CD8-positive, alpha-beta memory T cell (primary cell): ENCODE results near the gene UBE2S. TPM values are rescaled to one million over a fixed set of nuclear protein-coding genes. Genes with fewer than 3 reads are reported as not detected.

Source experiments
- CTCF ChIA-PET: fragments of 350-600 bp; sonication (Branson Sonifier 250); formaldehyde crosslinking; loops from one replicate; lab custom pipeline; 2021; ENCODE audit warnings: antibody characterized with exemption; lab: Charles Lee
- POLR2A ChIA-PET: fragments of 350-600 bp; sonication (Branson Sonifier 250); formaldehyde crosslinking; loops from one replicate; lab custom pipeline; 2021; ENCODE audit warnings: antibody characterized with exemption; lab: Charles Lee
- DNase-seq, 5 donors: peaks; one replicate each; pipeline versions ENCODE4 v3.0.0 to v3.0.0-alpha.2; 2020 to 2022; ENCODE audit warnings: mixed read lengths in 1 of 5
- H3K27ac ChIP-seq: one replicate; pipeline ENCODE4 v1.7.0; 2013; ENCODE audit warnings: low read depth, mild to moderate bottlenecking, low read length, moderate library complexity
- H3K27me3 ChIP-seq: 2 replicates; pipeline ENCODE4 v1.7.0; 2013; ENCODE audit warnings: low read length, mild to moderate bottlenecking; ENCODE audit not compliant: insufficient read depth, poor library complexity, severe bottlenecking
- H3K36me3 ChIP-seq: 2 replicates; pipeline ENCODE4 v1.7.0; 2013; ENCODE audit warnings: mild to moderate bottlenecking, low read length, moderate library complexity; ENCODE audit not compliant: insufficient read depth
- H3K4me1 ChIP-seq: 2 replicates; pipeline ENCODE4 v1.7.0; 2013; ENCODE audit warnings: mild to moderate bottlenecking, low read length, moderate library complexity; ENCODE audit not compliant: insufficient read depth
- H3K4me3 ChIP-seq: 2 replicates; pipeline ENCODE4 v1.7.0; 2013; ENCODE audit warnings: mild to moderate bottlenecking, low read length
- H3K9me3 ChIP-seq: 2 replicates; pipeline ENCODE4 v1.7.0; 2013; ENCODE audit warnings: mild to moderate bottlenecking, low read length
- H3K27ac Mint-ChIP-seq, 8 donors: one replicate each; pipeline ENCODE4 v1.8.0; 2020 to 2021; ENCODE audit warnings: mixed read lengths in 8 of 8, mild to moderate bottlenecking in 6 of 8, inconsistent platforms in 3 of 8, moderate library complexity in 3 of 8
- H3K27me3 Mint-ChIP-seq, 2 donors: one replicate each; pipeline ENCODE4 v1.8.0; 2020 to 2021; ENCODE audit warnings: mixed read lengths in 2 of 2, mild to moderate bottlenecking in 1 of 2, moderate library complexity in 1 of 2
- H3K36me3 Mint-ChIP-seq, 3 donors: one replicate each; pipeline ENCODE4 v1.8.0; 2020 to 2021; ENCODE audit warnings: mixed read lengths in 3 of 3, inconsistent platforms in 1 of 3, mild to moderate bottlenecking in 1 of 3
- H3K4me1 Mint-ChIP-seq, 3 donors: one replicate each; pipeline ENCODE4 v1.8.0; 2020 to 2021; ENCODE audit warnings: mixed read lengths in 3 of 3, inconsistent platforms in 1 of 3, mild to moderate bottlenecking in 1 of 3
- H3K4me3 Mint-ChIP-seq, 7 donors: one replicate each; pipeline ENCODE4 v1.8.0; 2020 to 2021; ENCODE audit warnings: mixed read lengths in 7 of 7, mild to moderate bottlenecking in 6 of 7, moderate library complexity in 4 of 7, inconsistent platforms in 2 of 7
- H3K9me3 Mint-ChIP-seq, 5 donors: one replicate each; pipeline ENCODE4 v1.8.0; 2020 to 2022; ENCODE audit warnings: mixed read lengths in 5 of 5, mild to moderate bottlenecking in 3 of 5, moderate library complexity in 2 of 5, inconsistent platforms in 1 of 5
- polyA plus RNA-seq: library from polyadenylated mRNA; unstranded; fragments of 300-500 nt; fragmentation: Illumina TruSeq; gene quantifications from one replicate; pipeline ENCODE4 v1.2.3, GENCODE V29; 2021
- total RNA-seq, 2 experiments: library from RNA; stranded (reverse); gene quantifications; one replicate each; pipeline ENCODE4 v1.2.3, GENCODE V29; 2021

Gene UBE2S
- total and polyA plus RNA-seq, 3 experiments from 2014 or later, result 42.5 to 291 (median 263) TPM

GRCh38 chr19:55360902-55361301 lies 46.7 kb downstream of the UBE2S start:
- Mint-ChIP-seq H3K4me3 (no peak overlapping the region), H3K9me3 (no peaks in the 10 kb centered on the region), H3K27me3 (peaks cover 0 to 12% of the 10 kb centered on the region in 2 donors), H3K4me1 (no peaks in the 10 kb centered on the region), H3K27ac (no peak overlapping the region), H3K36me3 (no peaks in the 10 kb centered on the region)
- Histone ChIP-seq H3K36me3 (no peaks in the 10 kb centered on the region), H3K27ac (no peak overlapping the region), H3K27me3 (no peaks in the 10 kb centered on the region), H3K9me3 (no peaks in the 10 kb centered on the region), H3K4me1 (no peaks in the 10 kb centered on the region), H3K4me3 (no peak overlapping the region)
- POLR2A ChIA-PET, result no interaction called here
- CTCF ChIA-PET, result no interaction called here
- DNase-seq, result no peak

- no peak overlapping the region for H3K4me3 Mint-ChIP-seq
- ChIA-PET CTCF (no interaction called here), POLR2A (interaction anchor here (0.7 kb wide), 1 partner anchor 54 kb away, joined by 3 read pairs; no protein-coding TSS in a partner anchor)
- H3K36me3 Mint-ChIP-seq, result no peaks in the 10 kb centered on the region
- peaks cover 0 to 12% of the 10 kb centered on the region in 2 donors for H3K27me3 Mint-ChIP-seq
- H3K27ac Mint-ChIP-seq, result peak overlapping the region in 1 of 8 donors; percentile 65
- Histone ChIP-seq H3K4me1 (no peaks in the 10 kb centered on the region), H3K9me3 (no peaks in the 10 kb centered on the region), H3K27me3 (no peaks in the 10 kb centered on the region), H3K4me3 (no peak overlapping the region), H3K27ac (no peak overlapping the region), H3K36me3 (no peaks in the 10 kb centered on the region)
- no peak for DNase-seq
- H3K9me3 Mint-ChIP-seq, result no peaks in the 10 kb centered on the region
- H3K4me1 Mint-ChIP-seq, result peaks cover 0 to 5% (median 0%) of the 10 kb centered on the region in 3 donors
These were observed 48.4 kb downstream of the UBE2S start for GRCh38 chr19:55358943-55359908.

- Histone ChIP-seq H3K4me1 (peaks cover 6% of the 10 kb centered on the region), H3K36me3 (no peaks in the 10 kb centered on the region), H3K4me3 (no peak overlapping the region), H3K27me3 (peaks cover under 1% of the 10 kb centered on the region), H3K9me3 (no peaks in the 10 kb centered on the region), H3K27ac (no peak overlapping the region)
- H3K27ac Mint-ChIP-seq, result no peak overlapping the region
- H3K4me1 Mint-ChIP-seq, result peaks cover 3 to 12% (median 6%) of the 10 kb centered on the region in 3 donors
- peaks cover 2 to 13% of the 10 kb centered on the region in 2 donors for H3K27me3 Mint-ChIP-seq
- no peak for DNase-seq
- no peaks in the 10 kb centered on the region for H3K36me3 Mint-ChIP-seq
- POLR2A ChIA-PET, result no interaction called here
- no peaks in the 10 kb centered on the region for H3K9me3 Mint-ChIP-seq
- CTCF ChIA-PET, result no interaction called here
- H3K4me3 Mint-ChIP-seq, result no peak overlapping the region
These were observed 49.1 kb downstream of the UBE2S start for GRCh38 chr19:55358493-55358892.

GRCh38 chr19:55355213-55355821 lies 52.3 kb downstream of the UBE2S start:
- Histone ChIP-seq H3K4me3 (no peak overlapping the region), H3K27me3 (peaks cover 22% of the 10 kb centered on the region), H3K27ac (no peak overlapping the region), H3K9me3 (no peaks in the 10 kb centered on the region), H3K4me1 (peaks cover 13% of the 10 kb centered on the region), H3K36me3 (no peaks in the 10 kb centered on the region)
- Mint-ChIP-seq H3K27ac (no peak overlapping the region), H3K36me3 (no peaks in the 10 kb centered on the region), H3K9me3 (no peaks in the 10 kb centered on the region), H3K4me1 (peaks cover 17 to 38% (median 24%) of the 10 kb centered on the region in 3 donors), H3K27me3 (peaks cover 24 to 45% of the 10 kb centered on the region in 2 donors), H3K4me3 (peak overlapping the region in 4 of 7 donors; percentile 15 to 57 (median 46))
- ChIA-PET POLR2A (interaction anchor here (1.0 kb wide), 1 partner anchor 29 kb away, joined by 3 read pairs; the partner anchor contains the start of gene TMEM238), CTCF (interaction anchor here (0.7 kb wide), 1 partner anchor 63 kb away, joined by 3 read pairs; no protein-coding TSS in a partner anchor)
- DNase-seq, result no peak

- peaks cover 13% of the 10 kb centered on the region for H3K4me1 ChIP-seq
- H3K4me3 Mint-ChIP-seq, result peak within 1 kb of the TSS; percentile 65 to 90 (median 83)
- no peaks in the 10 kb centered on the region for H3K36me3 Mint-ChIP-seq
- peaks cover 22% of the 10 kb centered on the region for H3K27me3 ChIP-seq
- H3K36me3 ChIP-seq, result no peaks in the 10 kb centered on the region
- POLR2A ChIA-PET, result interaction anchor here (1.0 kb wide), 1 partner anchor 30 kb away, joined by 3 read pairs; the partner anchor contains the start of gene TMEM238
- H3K9me3 Mint-ChIP-seq, result no peaks in the 10 kb centered on the region
- peak within 1 kb of the TSS; percentile 47 for H3K4me3 ChIP-seq
- peak in 1 of 5 donors; percentile 10 for DNase-seq
- CTCF ChIA-PET, result no interaction called here
- H3K9me3 ChIP-seq, result no peaks in the 10 kb centered on the region
- H3K27ac ChIP-seq, result no peak within 1 kb of the TSS
- peaks cover 17 to 38% (median 24%) of the 10 kb centered on the region in 3 donors for H3K4me1 Mint-ChIP-seq
- peak within 1 kb of the TSS in 6 of 8 donors; percentile 32 to 89 (median 82) for H3K27ac Mint-ChIP-seq
- H3K27me3 Mint-ChIP-seq, result peaks cover 24 to 47% of the 10 kb centered on the region in 2 donors
These were observed 52.8 kb downstream of the UBE2S start, which contains the start of gene COX6B2 for GRCh38 chr19:55354698-55355212. Gene COX6B2, minus strand, starts transcription at chr19:55354719. Its CDS starts 198 bp downstream, at chr19:55354521.

GRCh38 chr19:55353803-55354697 lies 53.5 kb downstream of the UBE2S start:
- H3K27me3 Mint-ChIP-seq, result peaks cover 24 to 47% of the 10 kb centered on the region in 2 donors
- DNase-seq, result peak; percentile 52 to 73 (median 73)
- Histone ChIP-seq H3K4me3 (peak overlapping the region; percentile 47), H3K36me3 (no peaks in the 10 kb centered on the region), H3K9me3 (no peaks in the 10 kb centered on the region), H3K27me3 (peaks cover 22% of the 10 kb centered on the region), H3K27ac (no peak overlapping the region), H3K4me1 (peaks cover 13% of the 10 kb centered on the region)
- H3K4me1 Mint-ChIP-seq, result peaks cover 17 to 38% (median 24%) of the 10 kb centered on the region in 3 donors
- POLR2A ChIA-PET, result no interaction called here
- no peaks in the 10 kb centered on the region for H3K9me3 Mint-ChIP-seq
- peak overlapping the region in 4 of 8 donors; percentile 81 to 89 (median 84) for H3K27ac Mint-ChIP-seq
- CTCF ChIA-PET, result interaction anchor here (1.4 kb wide), 1 partner anchor 15 kb away, joined by 4 read pairs; the partner anchor contains the start of gene KMT5C
- peak overlapping the region; percentile 65 to 90 (median 83) for H3K4me3 Mint-ChIP-seq
- H3K36me3 Mint-ChIP-seq, result no peaks in the 10 kb centered on the region

GRCh38 chr19:55353356-55353802 lies 54.2 kb downstream of the UBE2S start:
- POLR2A ChIA-PET, result no interaction called here
- H3K4me1 ChIP-seq, result peaks cover 13% of the 10 kb centered on the region
- Mint-ChIP-seq H3K9me3 (no peaks in the 10 kb centered on the region), H3K4me3 (peak overlapping the region; percentile 65 to 90 (median 83)), H3K27me3 (peaks cover 24 to 47% of the 10 kb centered on the region in 2 donors), H3K36me3 (no peaks in the 10 kb centered on the region), H3K27ac (peak overlapping the region in 6 of 8 donors; percentile 19 to 70 (median 43)), H3K4me1 (peaks cover 17 to 38% (median 24%) of the 10 kb centered on the region in 3 donors)
- DNase-seq, result no peak
- H3K36me3 ChIP-seq, result no peaks in the 10 kb centered on the region
- H3K9me3 ChIP-seq, result no peaks in the 10 kb centered on the region
- H3K27me3 ChIP-seq, result peaks cover 22% of the 10 kb centered on the region
- peak overlapping the region; percentile 47 for H3K4me3 ChIP-seq
- H3K27ac ChIP-seq, result no peak overlapping the region
- CTCF ChIA-PET, result interaction anchor here (1.4 kb wide), 1 partner anchor 14 kb away, joined by 4 read pairs; the partner anchor contains the start of gene KMT5C
